ENCODE measurements around the gene UNCX.

UNCX gene

GRCh38 chr7:1218541-1219165 lies 14.0 kb upstream of the UNCX start:
- no peak for DNase-seq

GRCh38 chr7:1219498-1219897 lies 13.2 kb upstream of the UNCX start:
- no peak for DNase-seq

GRCh38 chr7:1220000-1220726 lies 12.5 kb upstream of the UNCX start:
- no peak for DNase-seq

- DNase-seq: no peak
Measured at GRCh38 chr7:1220977-1221745, 11.5 kb upstream of the UNCX start.

GRCh38 chr7:1223196-1223981 lies 9.3 kb upstream of the UNCX start:
- DNase-seq: peak; percentile 13

DNA sequence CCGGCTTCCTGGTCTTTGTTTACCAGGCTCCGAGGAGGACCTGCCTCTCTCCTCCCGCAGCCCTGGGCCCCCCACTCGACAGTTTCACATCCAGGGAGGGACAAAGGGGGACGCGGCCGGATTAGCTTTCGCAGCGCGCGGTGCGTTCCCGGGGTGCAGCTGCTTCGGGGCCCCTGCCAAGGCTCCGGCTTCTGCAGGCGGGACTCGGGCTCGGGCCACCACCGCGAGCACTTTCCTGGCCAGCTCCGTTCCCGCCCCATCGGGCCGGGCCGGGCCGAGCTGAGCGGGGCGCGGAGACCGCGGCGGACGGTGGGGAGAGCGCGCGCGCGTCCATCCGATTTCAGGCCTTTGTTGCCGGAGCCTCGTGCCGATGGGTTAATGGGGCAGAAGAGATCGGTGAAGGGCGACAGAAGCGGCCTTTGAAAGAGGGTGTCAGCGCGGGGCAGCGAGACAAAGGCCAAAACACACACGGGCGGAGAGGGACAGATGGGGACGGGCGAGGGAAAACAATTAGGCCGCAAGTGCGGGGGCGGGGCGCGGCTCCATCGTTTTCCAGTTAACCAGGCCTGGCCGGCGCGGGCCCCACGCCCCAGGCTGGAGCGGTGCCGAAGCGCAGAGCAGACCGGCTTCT lies 8.5 kb upstream of the UNCX start:
- no peak for DNase-seq

GRCh38 chr7:1225030-1225429 lies 7.6 kb upstream of the UNCX start:
- no peak for DNase-seq

- no peak for DNase-seq
Measured at GRCh38 chr7:1225441-1226185, 7.1 kb upstream of the UNCX start.

DNA sequence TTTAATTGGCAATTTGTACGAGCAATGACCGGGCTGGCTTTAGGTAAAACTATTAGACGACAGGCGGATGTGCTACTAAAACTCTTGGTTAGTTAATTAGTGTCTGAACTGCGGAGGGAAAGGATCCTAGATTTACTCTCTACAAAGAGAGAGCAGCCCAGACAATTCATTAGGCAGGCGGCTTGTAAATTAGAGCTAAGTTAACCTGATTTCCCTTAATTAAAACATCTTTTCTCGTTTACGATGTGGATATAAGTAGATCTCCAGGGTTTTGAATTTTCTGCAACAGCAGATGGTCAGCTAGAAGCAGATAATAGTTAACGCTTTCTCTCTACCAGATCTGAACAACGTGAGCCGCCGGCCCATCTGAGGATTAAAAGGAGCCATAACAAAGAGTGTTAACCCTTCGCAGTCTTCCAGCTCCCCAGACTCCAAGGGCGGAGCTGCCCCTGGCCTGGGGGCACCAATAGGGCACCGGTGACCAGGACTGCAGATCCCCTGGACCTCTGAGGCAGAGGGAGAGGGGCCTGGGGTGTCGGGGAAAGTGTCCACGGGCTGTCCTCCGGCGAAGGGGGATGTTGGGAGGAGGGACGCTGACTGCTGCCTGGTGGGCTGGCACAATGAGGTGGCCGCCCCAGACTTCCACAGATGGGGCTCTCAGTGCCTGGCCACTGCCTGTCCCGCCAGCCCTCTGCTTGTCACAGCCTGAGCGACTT lies 6.3 kb upstream of the UNCX start:
- DNase-seq: no peak

GRCh38 chr7:1227071-1227804 lies 5.4 kb upstream of the UNCX start:
- DNase-seq: no peak

DNA sequence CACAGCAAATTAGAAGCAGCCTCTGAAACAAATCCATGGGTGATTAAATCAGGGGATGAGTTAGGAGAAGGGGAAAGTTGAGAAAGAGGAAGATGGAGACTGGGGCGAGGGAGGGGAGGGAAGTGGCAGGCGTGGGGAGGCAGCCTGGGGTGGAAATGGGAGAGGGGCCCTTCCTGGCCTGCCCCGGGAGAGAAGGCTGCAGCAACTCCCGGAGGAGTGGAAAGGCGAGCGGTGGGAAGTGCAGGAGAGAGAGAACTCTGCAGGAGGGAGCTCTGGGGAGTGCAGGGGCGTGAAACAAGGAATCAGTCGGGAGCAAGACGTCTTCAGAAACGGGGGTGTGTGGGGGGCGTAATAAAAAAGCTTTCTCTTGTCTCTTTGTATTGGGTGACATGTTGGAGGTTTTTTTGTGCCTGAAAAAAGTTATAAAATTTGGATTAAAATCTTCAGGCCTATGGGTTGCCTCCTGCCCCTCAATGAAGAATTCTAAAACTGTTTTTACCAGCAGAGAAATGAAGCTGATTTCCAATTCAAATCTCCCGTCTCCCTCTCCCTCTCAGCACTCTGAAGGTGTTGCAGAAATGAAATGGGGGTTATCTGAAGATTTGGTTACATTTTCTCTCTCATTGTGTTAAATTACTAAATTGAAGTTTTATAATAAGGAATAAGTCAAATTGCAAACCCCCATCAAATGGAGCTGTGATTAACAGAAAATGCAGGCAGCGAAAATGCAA lies 4.7 kb upstream of the UNCX start:
- DNase-seq: no peak

DNA sequence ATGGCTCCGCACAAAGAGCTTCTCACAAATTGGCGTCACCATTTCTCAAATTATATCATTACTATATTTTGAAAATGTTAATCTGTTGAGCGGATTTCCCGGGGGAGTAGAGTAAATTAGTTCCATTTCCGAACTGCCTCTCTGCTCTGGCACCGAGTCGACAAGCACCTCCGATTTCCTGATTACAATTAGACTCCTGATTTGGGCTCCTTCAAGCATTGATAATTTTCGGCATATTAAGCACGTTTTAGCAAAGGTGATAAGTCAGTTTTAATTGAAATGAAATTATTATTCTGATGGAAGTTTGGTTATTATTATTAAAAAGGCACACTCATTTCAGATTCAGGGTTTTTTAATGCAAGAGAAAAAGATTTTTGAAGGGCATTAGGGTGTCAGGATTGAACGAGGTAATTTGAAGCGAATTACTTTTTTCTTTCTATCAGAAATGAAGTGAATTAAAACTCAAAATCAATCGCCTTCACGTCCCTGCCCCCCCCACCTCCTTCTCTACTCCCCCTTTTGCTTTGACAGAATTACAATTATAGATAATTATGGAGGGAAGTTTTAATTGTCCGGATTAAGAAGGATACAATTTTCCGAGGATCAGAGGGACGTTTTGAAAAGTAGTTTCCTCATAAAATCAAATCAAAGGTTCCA lies 4.0 kb upstream of the UNCX start:
- no peak for DNase-seq

DNA sequence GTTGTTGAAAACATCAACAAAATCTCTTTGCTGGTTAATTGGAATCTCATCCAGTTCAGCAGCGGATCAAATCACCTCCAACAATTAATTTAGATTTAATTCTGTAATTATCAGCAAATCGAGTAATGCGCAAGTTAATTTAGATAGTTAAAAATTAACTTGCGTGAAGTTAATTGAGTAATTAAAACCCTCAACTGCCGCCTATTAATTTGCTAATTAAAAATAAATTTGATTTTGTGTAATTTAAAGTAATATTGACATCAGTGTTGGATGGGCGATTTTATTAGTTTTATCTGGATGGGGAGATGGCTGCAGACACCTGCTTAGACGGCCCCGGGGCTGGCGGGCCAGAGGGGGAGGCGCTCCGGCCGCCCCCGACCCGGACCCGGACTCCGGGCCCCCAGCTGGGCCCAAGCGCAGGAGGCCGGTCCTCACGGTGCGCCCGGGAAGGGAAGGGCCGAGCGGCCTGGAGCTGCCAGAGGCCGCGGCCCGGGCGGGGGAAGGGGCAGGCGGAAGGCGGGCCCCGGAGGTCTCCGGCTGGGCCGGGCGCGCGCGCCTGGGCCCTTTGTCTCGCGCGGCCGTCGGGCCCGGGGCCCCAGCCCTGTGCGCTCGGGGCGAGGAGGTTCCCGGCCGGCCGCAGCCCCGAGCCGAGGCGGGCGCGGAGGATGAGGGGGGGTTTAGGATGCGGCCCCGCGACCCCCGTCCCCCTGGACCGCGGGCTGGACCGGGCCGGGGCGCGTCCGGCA lies 3.3 kb upstream of the UNCX start:
- DNase-seq: no peak

GRCh38 chr7:1229956-1230355 lies 2.7 kb upstream of the UNCX start:
- no peak for DNase-seq

DNA sequence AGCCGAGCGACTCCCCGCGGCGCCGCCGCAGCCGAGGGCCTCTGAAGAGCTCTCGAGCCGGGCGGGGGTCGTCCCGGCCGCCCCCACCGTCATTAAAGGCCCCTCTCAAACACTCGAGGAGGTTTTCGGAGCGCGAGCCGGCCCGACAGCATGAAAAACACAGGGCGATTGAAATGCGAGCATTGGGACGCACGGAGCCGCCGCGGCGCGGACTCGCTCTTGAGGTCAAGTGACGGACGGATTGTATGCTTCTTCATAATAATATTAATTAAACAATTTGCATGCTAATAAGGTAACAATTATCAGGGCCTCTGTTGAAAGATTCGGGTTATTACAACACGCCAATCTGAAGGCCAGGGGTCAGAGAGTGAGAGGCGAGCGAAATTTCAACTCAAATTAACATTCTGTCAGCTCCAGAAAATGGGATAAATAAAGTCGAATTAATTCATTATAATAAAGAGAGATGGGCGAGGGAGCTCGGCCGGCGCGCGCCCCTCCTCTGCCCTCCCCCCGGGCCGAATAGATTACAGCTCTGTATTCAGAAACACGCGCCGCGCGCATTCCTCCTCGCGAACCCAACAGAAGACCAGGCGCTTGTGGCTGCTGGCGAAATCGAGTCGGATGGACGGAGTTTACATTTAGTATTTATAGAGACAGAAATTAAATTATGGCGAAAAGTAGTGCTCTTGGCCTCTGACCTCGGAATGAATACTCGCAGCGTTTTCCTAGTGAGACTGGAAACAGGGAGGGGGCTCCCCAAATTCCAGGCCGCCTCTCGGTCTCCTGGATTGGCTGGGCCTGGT lies 2.1 kb upstream of the UNCX start:
- DNase-seq: no peak

DNA sequence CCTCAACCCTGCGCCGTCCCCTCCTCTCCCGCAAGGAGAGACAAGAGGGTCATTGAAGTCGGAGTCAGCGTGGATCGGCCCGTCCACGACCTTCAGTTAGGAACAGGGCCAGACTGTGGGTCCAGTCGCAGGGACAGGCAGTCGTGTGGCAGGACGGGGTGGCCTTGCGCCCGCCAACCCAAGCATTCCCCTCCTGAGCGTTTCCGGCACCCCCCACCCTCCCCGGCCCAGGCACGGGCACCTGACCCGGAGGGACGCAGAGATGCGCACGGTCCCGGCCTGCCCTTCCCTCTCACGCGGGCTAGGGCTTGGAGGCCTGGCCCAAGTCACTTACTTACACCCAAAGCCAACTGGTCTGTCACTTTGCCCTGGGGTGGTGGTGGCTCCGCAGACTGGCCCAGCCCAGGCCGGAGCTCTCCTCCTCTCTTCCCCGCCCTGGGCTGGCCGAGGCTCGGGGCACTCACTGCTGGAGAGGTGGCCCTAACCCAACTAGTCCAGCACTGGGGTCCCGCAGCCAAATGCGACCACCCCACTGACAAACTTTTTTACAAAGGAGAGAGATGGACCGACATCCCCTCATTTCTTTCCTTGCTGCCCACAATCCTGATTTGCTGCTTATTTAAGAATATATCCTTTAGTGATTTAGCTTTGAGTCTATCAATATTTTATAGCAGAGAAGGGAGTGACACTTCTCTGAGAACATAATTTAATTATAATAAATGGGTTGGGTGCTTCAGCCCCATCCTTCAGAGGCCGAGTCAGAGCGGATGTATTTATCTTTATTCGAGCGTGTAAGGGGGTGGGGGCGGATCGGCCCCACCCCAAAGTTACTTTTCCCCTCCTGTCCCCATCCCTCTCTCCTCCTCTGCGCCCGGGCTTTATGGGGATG lies 1.2 kb upstream of the UNCX start:
- no peak for DNase-seq

- no peak for DNase-seq
Measured at GRCh38 chr7:1232103-1232466, 587 bp upstream of the UNCX start.
